Sigmoid colon (tissue), 3 donors: ENCODE data around the gene QKI.
A peak's percentile ranks its signal among the peaks of the same experiment; 100 is the strongest.

ENCODE experiments used
- POLR2A ChIP-seq, 2 donors: fragments of 450-650 bp; IDR thresholded peaks; one replicate each; pipeline ENCODE4 v1.6.1; 2016; ENCODE audit warnings: antibody characterized with exemption in 2 of 2, mild to moderate bottlenecking in 2 of 2, moderate library complexity in 2 of 2
- TF ChIP-seq, protein P1 (sequence below), 4 experiments: fragments of 450-650 bp in 3 of 4; fragments of 200-600 bp in 1 of 4; IDR thresholded peaks; one replicate each; pipeline ENCODE4 v1.5.1; 2016 to 2019; ENCODE audit warnings: antibody characterized with exemption in 4 of 4, mild to moderate bottlenecking in 3 of 4, moderate library complexity in 2 of 4

DNA sequence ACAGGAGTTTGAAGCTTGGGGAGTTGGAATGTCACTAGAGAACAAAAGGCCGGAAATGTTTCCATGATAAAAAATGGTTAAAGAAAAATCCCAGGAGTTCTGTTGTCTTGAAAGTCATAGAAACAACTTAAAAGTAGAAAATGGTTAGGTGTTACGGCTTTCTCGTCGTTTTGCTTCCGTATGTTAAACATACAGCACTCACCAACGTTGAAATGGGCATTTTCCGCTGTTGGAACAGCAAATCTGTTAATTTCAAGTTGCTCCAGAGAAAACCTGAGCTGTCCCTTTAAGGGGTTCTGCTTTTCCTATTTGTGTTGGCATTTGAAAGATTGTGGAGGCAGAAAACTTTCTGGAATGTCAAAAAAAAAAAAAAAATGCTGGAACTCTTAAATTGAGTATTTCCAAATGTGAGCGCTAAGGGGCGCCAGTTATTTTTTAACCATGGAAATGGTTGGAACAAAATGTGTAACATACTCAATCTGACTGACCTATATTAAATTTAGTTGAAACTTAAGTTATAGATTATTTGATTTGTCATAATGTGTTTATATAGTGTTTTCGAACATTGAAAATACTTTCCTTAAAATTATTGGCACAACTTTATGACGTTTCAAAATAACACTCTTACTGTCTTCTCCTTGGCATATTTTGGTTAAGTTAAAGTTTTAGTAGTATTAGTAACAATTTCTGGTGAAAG, 2.2 kb downstream of the QKI start:
- TF ChIP-seq, protein P1, sequence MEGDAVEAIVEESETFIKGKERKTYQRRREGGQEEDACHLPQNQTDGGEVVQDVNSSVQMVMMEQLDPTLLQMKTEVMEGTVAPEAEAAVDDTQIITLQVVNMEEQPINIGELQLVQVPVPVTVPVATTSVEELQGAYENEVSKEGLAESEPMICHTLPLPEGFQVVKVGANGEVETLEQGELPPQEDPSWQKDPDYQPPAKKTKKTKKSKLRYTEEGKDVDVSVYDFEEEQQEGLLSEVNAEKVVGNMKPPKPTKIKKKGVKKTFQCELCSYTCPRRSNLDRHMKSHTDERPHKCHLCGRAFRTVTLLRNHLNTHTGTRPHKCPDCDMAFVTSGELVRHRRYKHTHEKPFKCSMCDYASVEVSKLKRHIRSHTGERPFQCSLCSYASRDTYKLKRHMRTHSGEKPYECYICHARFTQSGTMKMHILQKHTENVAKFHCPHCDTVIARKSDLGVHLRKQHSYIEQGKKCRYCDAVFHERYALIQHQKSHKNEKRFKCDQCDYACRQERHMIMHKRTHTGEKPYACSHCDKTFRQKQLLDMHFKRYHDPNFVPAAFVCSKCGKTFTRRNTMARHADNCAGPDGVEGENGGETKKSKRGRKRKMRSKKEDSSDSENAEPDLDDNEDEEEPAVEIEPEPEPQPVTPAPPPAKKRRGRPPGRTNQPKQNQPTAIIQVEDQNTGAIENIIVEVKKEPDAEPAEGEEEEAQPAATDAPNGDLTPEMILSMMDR (IDR thresholded peaks at IDR 0.05), result peak in 3 of 4 experiments; percentile 46 to 62 (median 49)
- no peak for TF ChIP-seq POLR2A (IDR thresholded peaks at IDR 0.05)
